NCI-H69 (cell line): ENCODE results near the gene CYP21A2.
"Not testable (repeated sequence)": the region's sequence is repeated elsewhere in the genome, so short reads cannot be mapped to it uniquely, and the experiment has no call there.

ENCODE experiments used
- DNase-seq: peaks from one replicate; lab custom pipeline; 2025; lab: John Stamatoyannopoulos, UW

CYP21A2 gene

GRCh38 chr6:32037598-32038524 is at the start of gene CYP21A2:
CYP21A2 (plus strand) TSS chr6:32038415; CDS start chr6:32038423, 8 bp downstream.
- DNase-seq: peak; percentile 89

GRCh38 chr6:31989363-31989762 is 48.9 kb upstream of the CYP21A2 start:
- not testable (repeated sequence) for DNase-seq

- not testable (repeated sequence) for DNase-seq
These were observed 43.8 kb upstream of the CYP21A2 start for GRCh38 chr6:31994421-31994820.

- DNase-seq: not testable (repeated sequence)
These were observed 41.8 kb upstream of the CYP21A2 start for GRCh38 chr6:31996385-31996784.

GRCh38 chr6:32002546-32003268 is 35.5 kb upstream of the CYP21A2 start:
- not testable (repeated sequence) for DNase-seq

GRCh38 chr6:32003301-32003700 is 34.9 kb upstream of the CYP21A2 start:
- not testable (repeated sequence) for DNase-seq

- not testable (repeated sequence) for DNase-seq
These were observed 33.8 kb upstream of the CYP21A2 start for GRCh38 chr6:32004393-32004792.

- peak; percentile 71 for DNase-seq
These were observed 33.2 kb upstream of the CYP21A2 start for GRCh38 chr6:32004864-32005537.

GRCh38 chr6:32005538-32005880 is 32.7 kb upstream of the CYP21A2 start:
- peak; percentile 62 for DNase-seq

- not testable (repeated sequence) for DNase-seq
These were observed 32.2 kb upstream of the CYP21A2 start for GRCh38 chr6:32005991-32006529.

GRCh38 chr6:32007086-32007485 is 31.1 kb upstream of the CYP21A2 start:
- DNase-seq: not testable (repeated sequence)

GRCh38 chr6:32008037-32008436 is 30.2 kb upstream of the CYP21A2 start:
- DNase-seq: not testable (repeated sequence)

- DNase-seq: not testable (repeated sequence)
These were observed 29.6 kb upstream of the CYP21A2 start for GRCh38 chr6:32008616-32009015.

- DNase-seq: not testable (repeated sequence)
These were observed 28.7 kb upstream of the CYP21A2 start for GRCh38 chr6:32009537-32009936.

GRCh38 chr6:32010856-32011530 is 27.2 kb upstream of the CYP21A2 start:
- not testable (repeated sequence) for DNase-seq

GRCh38 chr6:32012941-32013617 is 25.1 kb upstream of the CYP21A2 start:
- not testable (repeated sequence) for DNase-seq

GRCh38 chr6:32013738-32014137 is 24.5 kb upstream of the CYP21A2 start:
- not testable (repeated sequence) for DNase-seq

GRCh38 chr6:32014547-32014946 is 23.7 kb upstream of the CYP21A2 start, which contains the start of gene C4B:
C4B (plus strand) TSS chr6:32014795; CDS start chr6:32014846, 51 bp downstream.
- DNase-seq: not testable (repeated sequence)

GRCh38 chr6:32022100-32022499 is 16.1 kb upstream of the CYP21A2 start:
- DNase-seq: not testable (repeated sequence)

- DNase-seq: not testable (repeated sequence)
These were observed 9.6 kb upstream of the CYP21A2 start for GRCh38 chr6:32028631-32029030.

- DNase-seq: not testable (repeated sequence)
These were observed 8.7 kb upstream of the CYP21A2 start for GRCh38 chr6:32029553-32029952.
